HG03520 (cell line): ENCODE measurements around the gene GFPT2.

Source experiments
- ATAC-seq: cut with Tn5 transposase; IDR thresholded peaks from one replicate; pipeline ENCODE4 v1.9.1; 2021; ENCODE audit warnings: mild to moderate bottlenecking, moderate library complexity; ENCODE audit not compliant: unreplicated experiment

Gene GFPT2

GRCh38 chr5:180334751-180335613 lies 18.2 kb downstream of the GFPT2 start:
- no peak for ATAC-seq

- ATAC-seq = no peak
Measured at GRCh38 chr5:180334176-180334575, 19.0 kb downstream of the GFPT2 start.

- no peak for ATAC-seq
Measured at GRCh38 chr5:180333661-180334060, 19.5 kb downstream of the GFPT2 start.

DNA sequence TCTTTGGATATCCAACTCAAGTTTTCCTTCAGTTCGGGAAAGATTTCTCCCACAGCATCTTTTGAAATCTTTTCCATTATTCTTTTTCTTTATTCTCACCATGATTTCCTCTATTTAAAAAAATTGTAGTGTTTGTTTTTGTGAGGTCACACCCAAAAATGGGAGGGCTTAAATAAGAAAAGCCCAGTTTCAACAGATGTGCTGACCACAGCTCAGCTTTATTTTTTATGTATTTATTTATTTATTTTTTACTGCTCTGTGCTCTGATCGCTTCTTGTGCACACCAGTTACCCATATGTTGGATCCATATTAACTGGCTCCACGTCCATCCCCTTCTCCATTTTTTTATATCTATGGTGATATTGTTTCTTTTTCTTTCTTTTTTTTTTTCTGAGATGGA lies 20.3 kb downstream of the GFPT2 start:
- ATAC-seq = no peak

DNA sequence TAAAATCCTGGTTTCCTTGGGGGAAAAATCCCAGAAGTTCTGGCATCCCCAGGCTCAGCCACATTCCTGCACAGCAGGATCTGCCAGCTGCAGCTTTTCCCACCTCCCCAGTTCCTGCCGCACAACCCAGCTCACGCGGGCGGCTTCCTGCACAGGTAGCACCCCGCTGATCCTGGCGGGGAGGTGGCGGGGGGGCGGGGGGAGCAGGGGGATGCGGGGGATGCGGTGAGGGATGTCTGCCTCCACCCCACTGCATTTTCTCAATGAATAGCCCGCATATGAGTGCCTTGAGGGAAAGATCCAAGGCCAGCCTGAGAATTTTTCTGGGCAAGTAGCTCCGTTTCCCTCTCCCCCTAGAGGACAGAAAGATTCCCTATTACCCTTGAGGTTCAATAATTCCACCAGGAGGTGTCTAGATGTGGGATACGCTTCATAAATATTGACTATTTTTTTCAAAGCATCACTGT lies 21.1 kb downstream of the GFPT2 start:
- ATAC-seq = no peak

GRCh38 chr5:180331647-180331950 lies 21.5 kb downstream of the GFPT2 start:
- no peak for ATAC-seq

GRCh38 chr5:180330810-180331646 lies 22.1 kb downstream of the GFPT2 start:
- ATAC-seq = no peak

DNA sequence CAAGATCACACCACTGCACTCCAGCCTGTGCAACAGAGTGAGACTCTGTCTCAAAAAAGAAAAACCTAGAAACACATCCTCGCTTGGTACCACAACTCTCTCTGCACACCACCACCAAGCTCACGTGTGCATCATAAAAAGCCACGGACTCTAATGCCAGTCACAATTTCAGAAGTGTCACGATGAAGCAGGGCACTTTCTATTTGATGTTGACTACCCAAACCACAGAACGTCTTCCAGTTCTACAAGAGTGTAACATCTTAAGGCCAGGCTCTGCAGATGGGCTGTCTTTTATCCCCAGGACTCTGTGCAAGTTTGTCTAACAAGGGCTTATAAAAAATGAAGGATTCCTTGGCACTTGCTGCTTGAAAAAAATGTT lies 22.9 kb downstream of the GFPT2 start:
- no peak for ATAC-seq

GRCh38 chr5:180329606-180330269 lies 23.4 kb downstream of the GFPT2 start:
- no peak for ATAC-seq

DNA sequence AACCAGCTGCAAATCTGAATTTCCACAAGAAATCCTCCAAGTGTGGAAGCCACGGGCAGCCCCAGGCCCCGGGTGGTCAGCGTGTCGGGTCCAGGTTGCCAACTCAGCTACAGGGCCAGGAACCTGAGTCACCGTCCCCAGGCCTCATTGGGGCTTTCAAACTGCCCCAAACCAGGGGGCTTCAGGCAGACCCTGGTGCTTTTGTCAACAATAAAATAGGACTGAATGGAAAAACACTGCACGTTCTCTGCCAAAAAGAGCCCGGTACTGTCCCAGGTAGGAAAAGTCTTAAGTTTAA lies 24.0 kb downstream of the GFPT2 start:
- ATAC-seq = no peak

DNA sequence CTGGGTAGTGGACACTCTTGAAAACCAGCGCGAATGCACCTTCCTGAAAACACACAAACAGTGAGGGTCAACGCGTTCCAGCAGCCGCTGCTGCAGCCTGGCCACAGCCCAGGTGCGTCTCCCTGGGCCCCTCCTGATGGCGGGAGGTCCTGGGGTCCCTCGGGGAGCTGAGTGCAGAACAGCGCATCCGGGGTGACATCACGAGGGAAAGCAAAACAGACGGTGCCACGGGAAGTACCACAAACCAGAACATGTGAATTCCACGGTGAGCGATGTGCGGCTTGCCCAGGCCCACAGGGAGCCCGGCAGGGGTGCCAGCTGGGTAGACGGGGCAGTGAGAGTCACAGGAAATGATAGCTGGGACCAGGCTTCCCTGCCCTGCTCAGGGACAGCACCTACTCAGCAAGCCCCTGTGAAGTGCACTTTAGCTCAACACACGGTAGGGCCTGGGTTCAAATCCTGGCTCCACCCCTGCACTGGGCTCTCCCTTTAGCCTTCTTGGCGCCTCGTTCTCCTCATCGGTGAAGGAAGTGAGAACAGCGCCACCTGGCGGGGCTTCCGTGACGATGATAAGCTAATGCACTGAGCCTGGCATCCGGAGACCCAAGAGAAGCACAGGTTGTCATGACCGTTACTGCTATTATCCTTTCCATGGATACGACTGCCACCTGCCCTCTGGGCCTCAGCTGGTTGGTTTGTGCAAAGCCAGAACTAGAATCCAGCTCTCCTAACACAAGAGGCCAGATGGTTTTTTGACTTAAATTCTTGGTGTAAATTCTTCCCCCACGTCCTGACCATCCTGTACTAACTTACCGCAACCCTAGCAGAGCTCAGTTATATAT lies 24.6 kb downstream of the GFPT2 start:
- peak; percentile 82 for ATAC-seq

- no peak for ATAC-seq
Measured at GRCh38 chr5:180326989-180327565, 26.1 kb downstream of the GFPT2 start.

GRCh38 chr5:180324601-180324950 lies 28.6 kb downstream of the GFPT2 start:
- ATAC-seq = no peak

DNA sequence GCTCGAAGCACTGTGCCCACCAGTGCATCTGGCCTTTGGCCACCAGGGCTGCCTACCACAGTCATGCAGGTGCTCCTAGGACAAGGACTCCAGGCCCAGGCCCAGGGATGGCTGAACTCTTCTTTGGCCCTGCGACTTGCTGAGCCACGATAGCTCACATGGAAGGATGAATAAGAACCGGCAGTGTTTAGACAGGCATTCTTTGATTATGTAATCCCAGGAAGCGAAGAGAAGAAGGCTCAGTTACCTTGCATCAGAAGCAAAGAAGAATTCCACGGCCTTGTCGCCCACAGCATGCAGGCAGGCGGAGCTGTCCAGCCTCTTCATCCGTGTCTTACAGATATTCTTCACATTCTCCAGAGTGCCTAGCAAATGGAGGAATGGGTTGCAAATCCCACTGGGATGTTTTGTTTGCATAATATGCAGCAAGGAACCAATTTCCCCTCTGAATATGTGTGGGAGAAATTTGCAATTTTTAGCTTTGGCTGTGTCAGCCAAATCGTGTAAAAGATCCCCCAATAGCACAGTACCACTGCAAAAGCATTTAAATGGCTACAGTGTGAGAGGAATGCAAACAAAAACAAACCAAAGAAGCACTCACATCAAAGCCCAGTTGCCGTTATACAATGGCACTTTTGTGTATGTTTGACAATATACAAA lies 29.1 kb downstream of the GFPT2 start:
- no peak for ATAC-seq

GRCh38 chr5:180323160-180323559 lies 30.0 kb downstream of the GFPT2 start:
- ATAC-seq = no peak

- ATAC-seq = no peak
Measured at GRCh38 chr5:180318456-180319089, 34.6 kb downstream of the GFPT2 start.

DNA sequence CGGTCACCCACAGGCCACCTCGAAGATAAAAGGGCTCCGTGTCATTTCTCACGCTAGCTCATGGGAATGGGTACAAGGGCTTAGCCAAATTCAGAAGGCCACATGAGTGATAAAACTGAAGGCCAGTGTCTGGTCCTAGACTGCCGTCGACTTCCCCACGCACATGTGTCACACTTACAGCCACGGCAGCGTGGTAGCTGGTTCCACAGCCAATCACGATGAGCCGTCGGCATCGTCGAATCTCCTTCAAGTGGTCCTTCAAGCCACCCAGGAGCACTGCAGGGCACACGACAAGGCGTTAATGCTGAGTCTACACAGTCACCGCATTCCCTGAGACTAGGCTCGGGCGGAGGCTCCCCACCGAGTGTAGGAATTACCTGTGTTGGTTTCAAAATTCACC lies 36.5 kb downstream of the GFPT2 start:
- no peak for ATAC-seq

GRCh38 chr5:180315762-180316212 lies 37.3 kb downstream of the GFPT2 start:
- peak; percentile 57 for ATAC-seq

- peak; percentile 66 for ATAC-seq
Measured at GRCh38 chr5:180313677-180314505, 39.2 kb downstream of the GFPT2 start.
